ENCODE results near the gene ZNF280A. TPM values are rescaled to one million over a fixed set of nuclear protein-coding genes. Genes with fewer than 3 reads are reported as not detected.
"Not testable (repeated sequence)": the region's sequence is repeated elsewhere in the genome, so short reads cannot be mapped to it uniquely, and the experiment has no call there.

ZNF280A gene
- total RNA-seq, 1 experiment from 2014 or later, result not detected

GRCh38 chr22:22534604-22535415 is 14.7 kb upstream of the ZNF280A start:
- Mint-ChIP-seq H3K36me3 (ENCODE audit: insufficient read depth, unreplicated experiment) (no peaks in the 10 kb centered on the region), H3K4me1 (ENCODE audit: low read depth, unreplicated experiment) (no peaks in the 10 kb centered on the region), H3K27me3 (ENCODE audit: unreplicated experiment) (peaks cover 35% of the 10 kb centered on the region), H3K27ac (ENCODE audit: unreplicated experiment) (no peak overlapping the region), H3K9me3 (ENCODE audit: low read depth, unreplicated experiment) (no peaks in the 10 kb centered on the region), H3K4me3 (ENCODE audit: low read depth, unreplicated experiment) (no peak overlapping the region)
- no TSS peak for BruUV-seq (replicated peaks)
- TF ChIP-seq CTCF (IDR thresholded peaks at IDR 0.05; ENCODE audit: unreplicated experiment), result no peak
- CTCF ChIA-PET, result no interaction called here
- intact Hi-C loops (cut with micrococcal nuclease; ENCODE audit: unreplicated experiment), result no loop called here
- DNase-seq, result no peak

- H3K4me1 Mint-ChIP-seq (ENCODE audit: low read depth, unreplicated experiment), result no peaks in the 10 kb centered on the region
- peaks cover 36% of the 10 kb centered on the region for H3K27me3 Mint-ChIP-seq (ENCODE audit: unreplicated experiment)
- BruUV-seq (replicated peaks), result no TSS peak
- intact Hi-C loops (cut with micrococcal nuclease; ENCODE audit: unreplicated experiment), result no loop called here
- H3K27ac Mint-ChIP-seq (ENCODE audit: unreplicated experiment), result no peak overlapping the region
- H3K9me3 Mint-ChIP-seq (ENCODE audit: low read depth, unreplicated experiment), result no peaks in the 10 kb centered on the region
- H3K4me3 Mint-ChIP-seq (ENCODE audit: low read depth, unreplicated experiment), result no peak overlapping the region
- no peak for DNase-seq
- H3K36me3 Mint-ChIP-seq (ENCODE audit: insufficient read depth, unreplicated experiment), result no peaks in the 10 kb centered on the region
- CTCF ChIA-PET, result interaction anchor here (0.5 kb wide), 1 partner anchor 38 kb away, joined by 4 read pairs; no protein-coding TSS in a partner anchor
- no peak for TF ChIP-seq CTCF (IDR thresholded peaks at IDR 0.05; ENCODE audit: unreplicated experiment)
These were observed 13.8 kb upstream of the ZNF280A start for GRCh38 chr22:22533863-22534262.

GRCh38 chr22:22533417-22533816 is 13.3 kb upstream of the ZNF280A start:
- Mint-ChIP-seq H3K4me3 (ENCODE audit: low read depth, unreplicated experiment) (no peak overlapping the region), H3K27ac (ENCODE audit: unreplicated experiment) (no peak overlapping the region)
- CTCF ChIA-PET, result interaction anchor here (0.5 kb wide), 1 partner anchor 38 kb away, joined by 4 read pairs; no protein-coding TSS in a partner anchor

GRCh38 chr22:22532547-22533071 is 12.5 kb upstream of the ZNF280A start:
- intact Hi-C loops (cut with micrococcal nuclease; ENCODE audit: unreplicated experiment); BruUV-seq (replicated peaks): not testable (repeated sequence)
- CTCF ChIA-PET, result interaction anchor here (0.6 to 1.1 kb wide), 2 partner anchors 13 to 224 kb away, joined by 3 to 4 read pairs; no protein-coding TSS in a partner anchor

More at GRCh38 chr22:22533417-22533816, 13.3 kb upstream of the ZNF280A start:
- intact Hi-C loops (cut with micrococcal nuclease; ENCODE audit: unreplicated experiment), result no loop called here
- no TSS peak for BruUV-seq (replicated peaks)
- TF ChIP-seq CTCF (IDR thresholded peaks at IDR 0.05; ENCODE audit: unreplicated experiment), result no peak
- no peaks in the 10 kb centered on the region for H3K9me3 Mint-ChIP-seq (ENCODE audit: low read depth, unreplicated experiment)
- peaks cover 40% of the 10 kb centered on the region for H3K27me3 Mint-ChIP-seq (ENCODE audit: unreplicated experiment)
- no peaks in the 10 kb centered on the region for H3K36me3 Mint-ChIP-seq (ENCODE audit: insufficient read depth, unreplicated experiment)
- no peak for DNase-seq
- no peaks in the 10 kb centered on the region for H3K4me1 Mint-ChIP-seq (ENCODE audit: low read depth, unreplicated experiment)

More at GRCh38 chr22:22532547-22533071, 12.5 kb upstream of the ZNF280A start:
- not testable (repeated sequence) for H3K27ac Mint-ChIP-seq (ENCODE audit: unreplicated experiment); DNase-seq; H3K36me3 Mint-ChIP-seq (ENCODE audit: insufficient read depth, unreplicated experiment); H3K4me3 Mint-ChIP-seq (ENCODE audit: low read depth, unreplicated experiment); H3K9me3 Mint-ChIP-seq (ENCODE audit: low read depth, unreplicated experiment); H3K4me1 Mint-ChIP-seq (ENCODE audit: low read depth, unreplicated experiment)
- H3K27me3 Mint-ChIP-seq (ENCODE audit: unreplicated experiment), result peaks cover 48% of the 10 kb centered on the region

Data from Calu3 (cell line).